Myocyte (in vitro differentiated cells): ENCODE data around the gene OTOGL. TPM values are rescaled to one million over a fixed set of nuclear protein-coding genes. Genes with fewer than 3 reads are reported as not detected.
A peak's percentile ranks its signal among the peaks of the same experiment; 100 is the strongest.
"Not testable (repeated sequence)": the region's sequence is repeated elsewhere in the genome, so short reads cannot be mapped to it uniquely, and the experiment has no call there.

Source experiments
- DNase-seq: peaks from one replicate; pipeline ENCODE4 v3.0.0-alpha.2; 2012; ENCODE audit warnings: low read depth
- total RNA-seq: library from RNA; depleted of rRNA; stranded (reverse); fragments of >200 nt; gene quantifications from 2 replicates; pipeline ENCODE4 v1.2.3, GENCODE V29; 2014

Gene OTOGL
- total RNA-seq, 1 donor from 2014 or later, result 0.29 TPM

DNA sequence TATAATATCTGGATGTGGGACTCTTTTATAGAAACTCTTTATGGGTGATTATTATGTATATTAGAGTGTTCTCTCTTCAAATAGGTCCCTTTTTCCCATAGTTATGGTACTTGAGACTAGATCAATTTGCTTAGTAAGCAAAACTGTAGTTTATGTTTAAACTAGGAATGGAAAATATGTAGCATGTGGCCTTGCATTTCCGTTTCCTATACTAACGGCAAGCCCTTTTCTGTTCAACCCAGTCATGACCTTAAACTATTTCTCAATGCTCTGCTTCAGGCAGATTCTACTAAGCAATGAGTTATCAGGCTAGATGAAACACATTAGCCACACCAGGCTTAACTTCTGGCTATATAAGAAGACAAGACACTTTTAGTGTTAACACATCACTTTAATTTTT lies 84.6 kb downstream of the OTOGL start:
- DNase-seq, result no peak

DNA sequence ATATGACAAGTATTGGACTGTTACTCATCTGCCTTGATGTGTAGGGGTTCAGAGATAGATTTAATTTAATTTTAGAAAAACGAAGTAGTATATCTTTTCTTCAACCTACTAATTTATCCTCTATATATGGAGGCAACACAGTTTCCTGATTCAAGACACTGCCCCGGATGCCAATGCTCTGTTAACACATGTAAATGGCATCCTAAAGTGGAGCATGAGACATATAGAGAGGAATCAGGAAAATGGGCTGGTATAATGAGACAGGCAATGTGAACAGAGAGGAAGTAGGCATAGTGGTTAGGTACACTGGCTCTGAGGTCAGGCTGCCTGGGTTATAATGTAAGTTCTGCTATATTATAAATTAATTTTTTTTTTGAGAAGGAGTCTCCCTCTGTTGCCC lies 85.6 kb downstream of the OTOGL start:
- no peak for DNase-seq

DNA sequence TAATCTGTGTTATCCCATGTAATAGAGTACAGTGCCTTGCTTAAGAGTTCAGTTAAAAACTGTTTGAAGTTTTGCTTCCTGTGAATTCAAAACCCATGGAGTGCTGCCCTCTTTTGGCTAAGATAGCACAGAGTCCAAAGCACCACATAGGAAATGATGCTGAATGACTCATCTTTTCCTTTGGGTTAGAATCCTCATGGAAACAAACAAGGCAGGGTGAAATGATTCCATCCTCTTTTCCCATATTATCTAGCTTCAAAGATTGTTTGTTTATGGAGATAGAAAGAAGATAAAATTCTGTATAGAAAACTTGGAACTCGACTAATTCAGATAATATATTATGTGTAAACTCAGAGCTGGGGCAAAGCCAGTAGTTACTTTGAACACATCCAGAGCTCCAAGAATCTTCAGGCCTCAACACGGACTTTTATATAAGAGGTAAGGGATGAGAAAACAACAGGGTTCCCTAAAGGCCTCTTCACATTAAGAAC lies 87.4 kb downstream of the OTOGL start:
- DNase-seq, result peak; percentile 92

DNA sequence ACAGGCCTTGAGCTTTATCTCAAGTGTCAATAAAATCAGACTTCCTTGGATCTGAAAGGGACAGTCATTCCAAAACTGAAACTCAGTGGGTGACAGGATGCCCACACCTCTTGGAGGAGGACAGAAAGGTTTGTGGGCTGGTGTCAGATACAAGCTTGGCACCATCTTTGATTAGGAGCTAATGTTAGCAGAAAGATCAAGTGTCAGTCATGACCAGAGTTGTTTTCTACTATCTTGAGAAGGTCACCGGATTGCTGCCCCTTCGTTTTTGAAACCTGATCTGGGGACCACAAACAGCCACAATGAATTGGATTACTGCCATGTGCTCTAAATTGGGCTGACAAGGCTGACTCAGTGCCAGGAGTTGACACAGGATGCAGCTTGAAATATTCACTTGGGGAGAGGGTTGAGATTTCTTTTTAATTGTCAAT lies 88.3 kb downstream of the OTOGL start:
- peak; percentile 98 for DNase-seq

DNA sequence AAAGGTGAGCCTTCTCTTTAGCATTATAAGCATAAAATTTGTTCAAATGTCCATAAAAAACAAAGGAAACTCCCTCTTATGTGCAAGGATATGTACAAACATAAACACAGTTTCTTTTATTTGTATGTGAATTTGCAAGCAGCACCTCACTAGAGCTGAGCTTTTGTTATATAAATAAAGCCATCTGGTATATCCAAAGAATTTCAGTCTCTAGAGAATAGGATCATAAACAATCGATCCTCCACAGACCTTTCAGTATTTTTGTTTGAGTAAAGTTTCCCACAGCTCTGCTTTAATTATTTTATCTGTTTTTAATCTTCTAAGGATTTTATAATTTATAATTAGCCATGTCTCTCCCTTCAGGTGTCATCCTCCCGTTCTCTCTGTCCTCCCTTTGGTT lies 89.2 kb downstream of the OTOGL start:
- DNase-seq, result no peak

DNA sequence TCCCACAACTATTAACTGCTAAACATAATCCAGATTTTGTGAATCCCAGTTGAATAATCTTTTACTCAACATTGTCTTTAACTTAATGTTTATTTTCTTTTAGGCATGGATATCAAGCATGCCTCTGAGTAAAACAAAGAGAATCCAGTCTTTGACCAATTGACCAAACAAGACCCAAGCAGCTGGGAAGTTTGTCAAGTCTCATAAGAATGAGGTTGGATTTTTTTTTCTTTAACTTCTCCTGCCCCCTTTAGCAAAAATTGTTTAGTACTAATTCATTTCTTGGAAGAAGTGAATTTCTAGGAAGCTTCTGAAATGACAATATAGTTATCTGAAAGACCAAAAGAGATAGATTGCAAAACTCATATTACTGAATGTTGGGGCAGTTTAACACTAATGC lies 89.9 kb downstream of the OTOGL start:
- DNase-seq, result peak; percentile 45

DNA sequence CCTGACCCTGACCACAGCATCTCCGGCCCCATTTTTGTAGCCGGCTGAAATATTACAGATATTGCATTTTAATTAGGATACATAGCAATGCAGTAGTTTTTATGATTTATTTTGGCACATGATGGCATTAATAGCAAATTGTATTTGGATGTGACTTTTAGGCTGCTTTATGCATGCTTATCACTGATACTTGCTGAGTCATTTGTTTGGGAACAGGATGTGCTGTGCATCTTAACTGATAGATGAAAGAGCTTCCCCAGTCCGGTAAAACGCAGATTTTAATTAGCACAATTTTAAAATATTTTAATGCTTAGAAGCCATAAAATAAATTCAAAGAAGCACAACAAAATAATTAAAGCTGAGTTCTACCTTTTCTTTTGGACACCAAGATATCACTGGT lies 90.7 kb downstream of the OTOGL start:
- DNase-seq, result no peak

DNA sequence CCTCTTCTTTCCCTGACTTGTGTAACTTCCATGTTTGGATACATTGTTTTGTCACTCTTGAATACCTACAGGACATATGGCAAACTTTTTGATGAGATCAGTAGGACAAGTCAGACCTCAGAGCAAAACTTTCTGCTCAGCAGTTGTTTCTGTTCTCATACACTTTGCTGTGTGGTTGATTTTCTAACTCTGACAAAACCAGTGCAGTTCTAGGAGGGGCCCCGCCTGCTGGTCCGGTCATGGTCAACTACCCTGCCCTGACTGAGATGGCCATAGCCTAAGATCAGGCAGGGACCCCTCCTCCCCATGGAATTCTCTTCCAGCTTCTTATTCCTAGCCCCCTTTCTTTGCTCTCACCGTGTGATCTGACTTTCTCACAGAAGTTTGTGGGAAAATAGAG lies 92.8 kb downstream of the OTOGL start:
- DNase-seq, result peak; percentile 13

DNA sequence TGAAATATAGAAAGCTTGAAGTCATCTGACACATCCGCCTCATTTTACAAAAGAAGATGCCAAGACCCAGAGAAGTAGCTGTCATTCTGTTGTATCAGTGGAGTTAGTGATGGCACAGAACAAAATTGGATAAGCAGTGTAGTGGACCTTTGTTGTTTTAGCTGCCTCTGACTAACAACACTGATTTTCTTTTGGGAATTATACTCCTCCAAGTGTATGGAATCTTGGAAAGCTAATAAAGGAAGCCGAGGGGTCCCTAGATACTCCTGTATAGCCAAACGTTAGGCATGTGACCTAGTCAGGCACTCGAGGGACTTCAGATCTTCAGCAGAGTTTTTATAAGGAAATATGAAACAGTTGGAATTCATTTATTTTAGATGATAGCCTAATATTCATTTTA lies 94.5 kb downstream of the OTOGL start:
- DNase-seq, result no peak

DNA sequence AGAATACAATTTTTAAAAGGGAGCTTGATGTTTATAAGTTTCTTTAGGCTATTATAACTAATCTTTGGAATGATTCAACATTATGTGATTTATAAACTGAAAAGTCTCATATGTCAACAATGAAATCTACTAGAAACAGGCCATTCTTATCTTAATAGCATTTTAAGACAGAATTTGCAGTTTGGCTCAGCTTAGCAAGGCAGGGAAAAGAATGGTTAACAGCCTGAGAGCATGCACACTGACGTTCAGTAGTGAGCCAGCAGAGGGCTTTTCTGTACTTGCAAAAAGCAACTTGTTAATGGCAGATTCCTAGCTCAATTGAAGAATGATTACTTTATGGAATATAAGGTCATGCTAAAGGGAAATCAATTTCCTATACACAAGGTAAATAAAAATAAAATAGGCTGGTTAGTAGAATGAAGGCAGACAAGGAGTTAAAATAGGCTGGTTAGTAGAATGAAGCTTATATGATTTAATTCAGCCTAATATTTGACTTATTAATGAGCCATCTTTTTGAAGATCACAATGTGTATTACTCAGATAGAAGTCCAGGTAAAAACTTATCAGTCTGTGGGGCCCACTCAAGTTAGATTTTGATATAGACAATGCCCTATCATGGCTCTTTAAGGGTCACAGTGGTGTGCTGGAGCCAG lies 95.9 kb downstream of the OTOGL start:
- DNase-seq, result peak; percentile 67

DNA sequence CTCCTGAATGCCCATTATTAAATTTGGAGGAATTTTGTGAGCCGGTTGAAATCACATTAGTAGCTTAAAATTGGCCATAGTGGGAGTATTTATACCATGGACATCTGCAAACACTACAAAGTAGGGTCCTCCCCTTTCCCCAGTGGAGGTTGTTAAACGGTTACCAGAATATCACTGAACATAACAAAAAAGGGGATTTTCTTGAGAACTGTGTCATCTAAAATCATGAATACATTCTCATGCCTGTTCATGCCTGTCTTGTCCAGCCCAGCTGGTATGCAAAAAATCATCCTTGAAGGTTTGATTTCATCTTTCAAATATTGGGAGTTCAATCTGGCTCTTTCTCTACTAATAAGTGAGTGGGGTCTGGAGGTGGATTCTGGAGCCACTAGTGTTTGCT lies 96.4 kb downstream of the OTOGL start:
- no peak for DNase-seq

DNA sequence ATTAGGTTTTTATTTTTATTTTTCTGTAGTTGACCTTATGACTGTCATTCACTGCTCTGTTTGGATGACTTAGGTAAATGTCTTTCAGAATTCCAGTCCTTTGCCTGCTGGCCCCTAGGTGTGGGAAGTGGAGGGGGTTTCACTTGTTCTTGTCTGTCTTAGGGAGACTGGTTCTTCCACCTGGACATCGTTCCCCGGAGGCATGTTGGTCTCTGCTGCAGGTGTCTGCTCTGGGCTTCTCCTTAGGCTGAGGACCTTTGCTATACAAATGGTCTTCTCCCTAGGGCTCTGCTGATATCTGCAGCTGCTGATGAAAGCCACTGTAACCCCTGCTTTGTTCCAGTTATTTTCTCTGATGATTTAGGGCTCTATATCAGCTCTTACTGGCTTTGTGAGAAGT lies 97.1 kb downstream of the OTOGL start:
- no peak for DNase-seq

DNA sequence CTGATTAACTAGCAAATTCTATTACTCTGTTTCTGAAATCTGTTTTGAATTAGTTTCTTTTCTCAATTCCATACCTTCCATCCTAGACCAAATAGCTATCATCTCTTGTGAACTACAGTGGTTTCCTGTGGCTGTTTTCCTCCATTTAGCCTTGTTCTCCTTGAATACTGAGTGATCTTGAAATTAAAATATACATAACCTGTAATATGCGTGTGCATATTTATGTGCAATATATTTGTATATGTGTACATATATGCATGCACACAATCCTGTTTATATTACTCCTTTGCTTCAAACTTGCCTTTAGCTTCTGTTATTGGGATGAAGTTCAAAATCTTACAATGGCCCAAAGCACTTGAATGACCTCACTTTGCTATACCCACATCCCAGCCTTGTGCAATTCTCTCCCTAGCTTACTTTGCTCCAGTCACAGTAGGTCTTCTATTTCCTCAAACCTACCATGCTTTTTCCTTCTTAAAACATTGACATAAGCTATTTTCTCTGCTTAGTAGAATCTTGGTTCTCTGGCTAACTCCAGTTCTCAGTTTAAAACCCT lies 99.5 kb downstream of the OTOGL start:
- DNase-seq, result no peak

DNA sequence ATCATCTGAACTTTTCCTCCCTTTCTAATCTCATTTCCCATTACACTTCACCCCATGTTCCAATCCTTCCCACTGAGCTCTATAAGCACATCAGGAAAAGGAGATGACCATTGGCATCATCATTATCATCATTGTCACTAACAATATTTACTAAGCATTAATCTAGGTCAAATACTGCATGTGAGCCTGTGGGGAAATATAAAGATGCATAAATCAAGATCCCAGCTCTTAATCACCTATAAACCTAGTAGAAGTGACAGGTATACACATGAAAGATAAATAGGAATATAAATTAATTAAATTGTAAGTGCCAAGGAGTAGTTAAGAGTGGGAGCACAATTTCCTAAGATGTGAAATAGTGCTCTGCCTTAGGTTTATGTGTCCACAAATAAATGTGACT lies 100.6 kb downstream of the OTOGL start:
- DNase-seq, result no peak

DNA sequence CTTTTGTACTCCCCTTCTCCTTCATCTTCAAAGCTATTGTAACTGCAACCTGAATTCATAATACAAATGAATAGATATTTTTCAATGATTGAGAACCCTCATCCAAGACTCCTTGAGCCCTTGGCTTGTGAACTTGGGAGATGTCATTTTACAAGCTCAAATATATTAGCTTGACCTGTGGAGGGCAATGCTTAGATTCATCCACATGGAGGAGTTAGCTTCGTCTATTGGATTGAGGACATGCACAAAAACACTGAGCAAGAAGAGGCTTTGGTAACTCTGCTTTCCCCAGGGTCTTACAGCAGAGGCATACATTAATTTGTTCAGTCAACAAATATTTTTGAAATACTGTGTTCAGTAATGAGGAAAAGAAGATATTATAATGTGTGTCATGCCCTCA lies 101.1 kb downstream of the OTOGL start:
- no peak for DNase-seq

DNA sequence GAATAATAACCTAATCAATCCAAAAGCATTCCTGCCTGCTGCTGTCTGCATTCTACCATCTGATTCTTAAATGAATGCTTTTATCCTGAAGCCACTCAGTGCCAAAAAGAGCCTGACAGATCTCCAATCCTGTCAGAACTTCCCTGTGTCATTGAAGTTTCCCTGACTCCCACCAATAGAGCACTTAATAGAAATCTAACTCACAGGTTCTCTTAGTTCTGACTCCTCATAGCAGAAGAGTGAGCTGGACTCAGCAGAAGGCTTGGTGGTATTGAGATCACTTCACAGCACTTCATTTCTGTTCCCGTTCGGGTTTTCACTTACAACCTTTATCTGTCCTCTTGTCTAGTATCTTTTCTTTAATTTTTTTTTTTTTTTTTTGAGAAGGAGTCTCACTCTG lies 102.6 kb downstream of the OTOGL start:
- no peak for DNase-seq

DNA sequence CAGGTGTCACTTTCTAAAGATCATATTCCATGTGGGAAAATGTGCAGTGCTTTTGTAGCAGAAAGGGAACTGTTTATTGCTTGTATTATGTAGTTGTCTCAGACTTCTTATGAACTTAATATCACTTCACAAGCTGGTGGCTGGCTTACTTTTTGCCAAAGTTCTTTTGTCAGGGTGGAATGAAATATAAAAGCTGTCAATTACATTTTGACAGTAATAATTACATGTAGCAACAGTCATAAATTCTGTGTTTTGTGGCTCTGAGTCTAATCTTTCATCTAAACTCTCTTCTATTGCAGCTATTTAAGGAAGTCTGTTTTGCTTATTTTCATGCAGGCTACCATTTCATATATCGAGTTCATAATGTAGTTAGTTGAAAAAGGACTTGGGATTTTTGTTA lies 106.6 kb downstream of the OTOGL start:
- DNase-seq, result no peak

DNA sequence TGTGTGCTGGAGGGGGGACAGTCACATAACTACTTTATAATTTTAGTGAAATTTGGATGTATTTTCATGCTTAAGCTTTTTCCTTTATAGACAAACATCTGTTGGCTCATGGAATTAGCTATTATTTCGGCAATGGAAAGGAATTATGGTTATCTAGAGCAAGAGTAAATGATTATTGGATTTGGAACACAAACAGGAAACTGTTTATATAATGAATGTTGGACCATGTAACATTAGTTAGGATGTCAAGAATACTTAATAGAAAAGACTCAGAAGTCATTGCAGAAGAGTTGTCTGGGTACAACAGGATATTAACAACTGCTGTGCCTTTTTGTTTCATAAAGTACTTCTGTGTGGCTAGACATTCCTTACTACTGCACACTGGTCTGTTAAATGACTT lies 108.7 kb downstream of the OTOGL start:
- no peak for DNase-seq

DNA sequence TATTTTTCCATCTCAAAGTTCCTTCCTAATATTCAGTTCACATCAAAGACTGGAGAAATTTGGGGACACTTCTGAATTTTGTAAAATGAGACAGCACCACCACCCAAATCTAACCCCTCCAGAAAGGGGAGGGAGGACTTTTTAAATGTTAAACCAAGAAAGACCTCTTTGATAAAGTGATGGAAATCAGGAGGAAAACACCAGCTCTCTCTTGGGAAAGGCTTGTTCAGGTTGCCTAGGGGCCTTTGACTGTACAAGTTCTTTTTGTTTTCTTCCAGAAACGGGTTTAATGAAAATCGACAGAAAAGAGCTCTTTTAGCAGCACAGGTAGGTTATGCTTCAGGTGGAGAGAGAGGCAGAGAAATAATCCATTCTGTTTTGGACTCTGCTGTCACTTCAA lies 112.3 kb downstream of the OTOGL start:
- no peak for DNase-seq

DNA sequence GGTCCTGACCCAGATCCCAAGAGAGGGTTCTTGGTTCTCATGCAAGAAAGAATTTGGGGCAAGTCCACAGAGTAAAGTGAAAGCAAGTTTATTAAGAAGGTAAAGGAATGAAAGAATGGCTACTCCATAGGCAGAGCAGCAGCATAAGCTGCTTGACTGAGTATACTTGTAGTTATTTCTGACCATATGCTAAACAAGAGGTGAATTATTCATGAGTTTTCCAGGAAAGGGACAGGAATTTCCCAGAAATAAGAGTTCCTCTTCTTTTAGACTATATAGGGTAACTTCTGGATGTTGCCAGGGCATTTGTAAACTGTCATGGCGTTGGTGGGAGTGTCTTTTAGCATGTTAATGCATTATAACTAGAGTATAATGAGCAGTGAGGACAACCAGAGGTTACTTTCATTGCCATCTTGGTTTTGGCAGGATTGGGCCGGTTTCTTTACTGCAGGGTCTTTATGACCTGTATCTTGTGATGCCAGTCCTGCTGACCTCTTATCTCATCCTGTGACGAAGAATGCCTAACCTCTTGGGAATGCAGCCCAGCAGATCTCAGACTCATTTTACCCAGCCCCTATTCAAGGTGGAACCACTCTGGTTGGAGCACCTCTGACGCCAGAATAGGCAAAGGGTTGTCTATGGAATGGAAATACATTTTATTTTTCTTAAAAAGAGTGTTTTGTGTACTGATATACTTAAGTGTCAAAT lies 113.8 kb downstream of the OTOGL start:
- DNase-seq, result no peak

DNA sequence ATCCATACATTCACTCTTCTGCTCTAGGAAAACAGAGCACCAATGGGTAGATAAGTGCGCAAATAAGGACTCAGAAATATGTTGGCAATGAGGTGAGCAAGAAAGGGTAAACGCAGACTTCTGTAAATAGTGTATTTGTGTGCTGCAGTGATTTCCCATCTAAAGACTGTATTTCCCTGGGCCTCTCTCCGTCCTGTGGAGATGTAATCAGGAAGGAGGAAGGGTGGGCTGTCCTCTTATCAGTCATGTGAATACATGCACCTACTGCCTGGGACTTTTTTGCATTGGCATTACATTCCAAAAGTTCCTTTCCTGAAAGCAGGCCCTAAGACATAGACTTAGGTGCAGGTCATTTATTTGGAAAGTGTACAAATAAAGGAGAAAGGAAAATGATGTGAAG lies 114.5 kb downstream of the OTOGL start:
- DNase-seq, result no peak

DNA sequence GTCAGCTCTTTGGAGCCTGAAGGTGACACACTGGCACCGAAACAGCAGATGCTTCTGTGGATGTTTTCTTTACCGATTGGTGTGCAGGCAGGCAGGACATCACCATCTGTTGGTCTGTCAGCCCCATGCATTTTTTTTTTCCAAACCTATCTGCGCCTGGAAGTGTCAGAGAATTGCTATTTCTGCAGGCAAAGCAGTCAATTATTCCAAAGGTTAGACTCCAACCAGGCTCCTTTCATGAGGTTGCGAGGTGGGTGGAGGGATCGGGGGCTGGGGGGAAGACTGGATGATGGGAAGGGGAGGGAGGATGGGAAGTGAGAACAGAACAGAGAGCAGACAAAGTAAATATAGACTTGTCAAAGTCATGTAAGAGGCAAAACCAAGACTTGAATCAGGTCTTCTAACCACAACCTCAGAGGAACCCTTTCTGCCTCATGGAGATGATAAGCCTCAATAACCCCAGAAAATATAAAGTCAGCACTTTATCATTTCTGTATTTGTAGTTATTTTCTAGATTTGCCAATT lies 117.7 kb downstream of the OTOGL start:
- no peak for DNase-seq

DNA sequence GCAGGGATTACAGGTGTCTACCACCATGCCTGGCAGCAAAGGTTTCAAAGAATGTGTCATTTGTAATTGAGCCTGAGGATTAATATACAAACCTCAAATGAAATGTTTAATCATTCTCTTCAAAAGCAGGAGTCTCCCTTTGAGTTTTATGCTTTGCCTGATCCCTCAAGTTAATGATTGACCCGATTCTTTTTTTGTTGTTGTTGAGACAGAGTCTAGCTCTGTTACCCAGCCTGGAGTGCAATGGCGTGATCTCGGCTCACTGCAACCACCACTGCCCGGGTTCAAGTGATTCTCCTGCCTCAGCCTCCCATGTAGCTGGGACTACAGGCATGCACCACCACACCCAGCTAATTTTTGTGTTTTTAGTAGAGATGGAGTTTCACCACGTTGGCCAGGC lies 119.6 kb downstream of the OTOGL start:
- DNase-seq, result not testable (repeated sequence)
